ENCODE data around the gene GPR137C. TPM values are rescaled to one million over a fixed set of nuclear protein-coding genes. Genes with fewer than 3 reads are reported as not detected.

GPR137C gene
- total RNA-seq: 1 to 10 TPM in 1 of 3 donors, under 1 TPM in 2; 0.42 to 1.4 (median 0.57) TPM
- 0.34 TPM for total RNA-seq (2013)

- TF ChIP-seq, protein P1, sequence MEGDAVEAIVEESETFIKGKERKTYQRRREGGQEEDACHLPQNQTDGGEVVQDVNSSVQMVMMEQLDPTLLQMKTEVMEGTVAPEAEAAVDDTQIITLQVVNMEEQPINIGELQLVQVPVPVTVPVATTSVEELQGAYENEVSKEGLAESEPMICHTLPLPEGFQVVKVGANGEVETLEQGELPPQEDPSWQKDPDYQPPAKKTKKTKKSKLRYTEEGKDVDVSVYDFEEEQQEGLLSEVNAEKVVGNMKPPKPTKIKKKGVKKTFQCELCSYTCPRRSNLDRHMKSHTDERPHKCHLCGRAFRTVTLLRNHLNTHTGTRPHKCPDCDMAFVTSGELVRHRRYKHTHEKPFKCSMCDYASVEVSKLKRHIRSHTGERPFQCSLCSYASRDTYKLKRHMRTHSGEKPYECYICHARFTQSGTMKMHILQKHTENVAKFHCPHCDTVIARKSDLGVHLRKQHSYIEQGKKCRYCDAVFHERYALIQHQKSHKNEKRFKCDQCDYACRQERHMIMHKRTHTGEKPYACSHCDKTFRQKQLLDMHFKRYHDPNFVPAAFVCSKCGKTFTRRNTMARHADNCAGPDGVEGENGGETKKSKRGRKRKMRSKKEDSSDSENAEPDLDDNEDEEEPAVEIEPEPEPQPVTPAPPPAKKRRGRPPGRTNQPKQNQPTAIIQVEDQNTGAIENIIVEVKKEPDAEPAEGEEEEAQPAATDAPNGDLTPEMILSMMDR (IDR thresholded peaks at IDR 0.05): no peak
- no peaks in the 10 kb centered on the region for H3K36me3 Mint-ChIP-seq
- peaks cover 2% of the 10 kb centered on the region for H3K27me3 ChIP-seq (ENCODE audit: control insufficient read depth, insufficient read depth, low read length)
- intact Hi-C loops (cut with micrococcal nuclease): loop anchor here (2.0 to 5.0 kb wide), 4 partner anchors 155 to 240 kb away; partner anchors contain the start of genes GNPNAT1, PSMC6 and PTGER2
- H3K4me1 Mint-ChIP-seq: peaks cover 33 to 41% of the 10 kb centered on the region in 2 donors
- H3K27me3 Mint-ChIP-seq (ENCODE audit: low read depth in 2 of 2): peaks cover 0 to 16% of the 10 kb centered on the region in 2 donors
- no peaks in the 10 kb centered on the region for H3K9me3 ChIP-seq (ENCODE audit: control insufficient read depth, insufficient read depth, low read length)
- peak within 1 kb of the TSS; percentile 84 for H3K4me3 ChIP-seq (ENCODE audit: low read length)
- H3K27ac ChIP-seq (ENCODE audit: low read length): peak within 1 kb of the TSS; percentile 84
- peak within 1 kb of the TSS; percentile 93 to 98 for H3K27ac Mint-ChIP-seq
- ATAC-seq: peak; percentile 85 to 96 (median 88)
- H3K4me1 ChIP-seq (ENCODE audit: control insufficient read depth, insufficient read depth, low read length): peaks cover 14% of the 10 kb centered on the region
- DNase-seq: peak; percentile 97 to 100
- H3K9me3 Mint-ChIP-seq: no peaks in the 10 kb centered on the region
- H3K36me3 ChIP-seq (ENCODE audit: control insufficient read depth, insufficient read depth, low read length): no peaks in the 10 kb centered on the region
- under 1% methylated on average over 81 of the region's 81 CpGs for WGBS (ENCODE audit: insufficient coverage)
- peak within 1 kb of the TSS; percentile 99 for H3K4me3 Mint-ChIP-seq
Measured at GRCh38 chr14:52552063-52552988, at the start of gene GPR137C, which contains the start of gene TXNDC16. Gene GPR137C (plus strand): TSS chr14:52552836. CDS start chr14:52553148, 312 bp downstream. Gene TXNDC16 (minus strand): TSS chr14:52552505. CDS start chr14:52543557, 8,948 bp downstream.

- WGBS (ENCODE audit: insufficient coverage): no CpG with 5 or more reads among the region's 1 CpG
Measured at GRCh38 chr14:52513249-52513648, 39.4 kb upstream of the GPR137C start.

DNA sequence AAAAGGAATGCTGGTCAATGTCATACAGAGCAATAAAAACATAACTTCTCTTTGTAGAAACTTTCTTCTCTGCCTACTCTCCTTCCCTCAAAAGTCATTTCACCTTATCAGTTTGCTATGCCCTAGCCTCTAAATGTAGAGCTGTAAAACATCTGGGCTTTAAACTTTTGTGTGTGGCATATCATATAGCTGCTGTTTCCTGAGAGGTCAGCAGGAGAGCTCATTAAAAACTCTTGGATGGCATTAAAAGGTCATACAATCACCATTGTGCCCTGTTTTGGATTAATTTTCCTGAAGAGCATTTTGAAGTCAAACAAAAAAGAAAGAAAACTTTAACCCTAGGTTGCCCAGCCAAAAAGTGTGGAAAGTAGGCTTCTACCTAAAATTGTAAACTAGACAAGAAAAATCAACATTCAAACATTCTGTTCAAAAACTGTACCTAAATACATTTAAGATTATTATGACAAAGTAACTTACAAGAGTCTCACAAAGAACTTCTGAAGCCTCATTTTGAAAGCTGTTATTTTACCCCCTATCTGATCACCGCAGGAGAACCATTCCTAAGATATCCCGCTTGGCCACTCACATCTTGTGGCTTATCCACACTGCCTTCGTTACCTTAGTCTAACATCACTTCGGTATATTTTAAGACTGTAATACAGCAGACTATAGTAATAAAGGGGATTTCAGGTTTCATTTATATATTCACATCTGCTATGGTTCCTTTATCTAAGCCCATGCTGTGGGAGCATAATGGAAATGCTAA is 38.4 kb upstream of the GPR137C start:
- TF ChIP-seq, protein P1 (IDR thresholded peaks at IDR 0.05): no peak
- H3K9me3 ChIP-seq (ENCODE audit: control insufficient read depth, insufficient read depth, low read length): no peaks in the 10 kb centered on the region
- Mint-ChIP-seq H3K27me3 (ENCODE audit: low read depth in 2 of 2) (no peaks in the 10 kb centered on the region), H3K9me3 (no peaks in the 10 kb centered on the region), H3K27ac (no peak overlapping the region), H3K36me3 (no peaks in the 10 kb centered on the region), H3K4me1 (no peaks in the 10 kb centered on the region), H3K4me3 (no peak overlapping the region)
- no peaks in the 10 kb centered on the region for H3K27me3 ChIP-seq (ENCODE audit: control insufficient read depth, insufficient read depth, low read length)
- no peak overlapping the region for H3K27ac ChIP-seq (ENCODE audit: low read length)
- H3K36me3 ChIP-seq (ENCODE audit: control insufficient read depth, insufficient read depth, low read length): peaks cover 3% of the 10 kb centered on the region
- intact Hi-C loops (cut with micrococcal nuclease): no loop called here
- DNase-seq (no peak), ATAC-seq (no peak)
- no peak overlapping the region for H3K4me3 ChIP-seq (ENCODE audit: low read length)
- 100% methylated on average over 2 of the region's 4 CpGs for WGBS (ENCODE audit: insufficient coverage)
- no peaks in the 10 kb centered on the region for H3K4me1 ChIP-seq (ENCODE audit: control insufficient read depth, insufficient read depth, low read length)

More at GRCh38 chr14:52513249-52513648, 39.4 kb upstream of the GPR137C start:
- no peak overlapping the region for H3K4me3 Mint-ChIP-seq
- no peak overlapping the region for H3K27ac ChIP-seq (ENCODE audit: low read length)
- H3K4me1 Mint-ChIP-seq: no peaks in the 10 kb centered on the region
- DNase-seq: no peak
- H3K36me3 Mint-ChIP-seq: no peaks in the 10 kb centered on the region
- H3K27me3 ChIP-seq (ENCODE audit: control insufficient read depth, insufficient read depth, low read length): no peaks in the 10 kb centered on the region
- TF ChIP-seq, protein P1 (IDR thresholded peaks at IDR 0.05): no peak
- no peaks in the 10 kb centered on the region for H3K4me1 ChIP-seq (ENCODE audit: control insufficient read depth, insufficient read depth, low read length)
- H3K9me3 ChIP-seq (ENCODE audit: control insufficient read depth, insufficient read depth, low read length): no peaks in the 10 kb centered on the region
- no peak overlapping the region for H3K27ac Mint-ChIP-seq
- intact Hi-C loops (cut with micrococcal nuclease): no loop called here
- peaks cover 3% of the 10 kb centered on the region for H3K36me3 ChIP-seq (ENCODE audit: control insufficient read depth, insufficient read depth, low read length)
- H3K27me3 Mint-ChIP-seq (ENCODE audit: low read depth in 2 of 2): no peaks in the 10 kb centered on the region
- ATAC-seq: no peak
- no peaks in the 10 kb centered on the region for H3K9me3 Mint-ChIP-seq
- no peak overlapping the region for H3K4me3 ChIP-seq (ENCODE audit: low read length)
